Activated CD8-positive, alpha-beta memory T cell treated with anti-CD3 and anti-CD28 coated beads for 36 hours (primary cell): ENCODE results near the gene ESR1. TPM values are rescaled to one million over a fixed set of nuclear protein-coding genes. Genes with fewer than 3 reads are reported as not detected.

Experiments
- CTCF ChIA-PET: fragments of 350-600 bp; sonication (Branson Sonifier 250); formaldehyde crosslinking; loops from one replicate; lab custom pipeline; 2021; ENCODE audit warnings: antibody characterized with exemption; lab: Charles Lee
- POLR2A ChIA-PET: fragments of 350-600 bp; sonication (Branson Sonifier 250); formaldehyde crosslinking; loops from one replicate; lab custom pipeline; 2021; ENCODE audit warnings: antibody characterized with exemption; lab: Charles Lee
- total RNA-seq, 2 experiments: library from RNA; stranded (reverse); gene quantifications; one replicate each; pipeline ENCODE4 v1.2.3, GENCODE V29; 2021

ESR1 gene
- total RNA-seq, 2 experiments from 2014 or later = 0.02 to 0.15 TPM

DNA sequence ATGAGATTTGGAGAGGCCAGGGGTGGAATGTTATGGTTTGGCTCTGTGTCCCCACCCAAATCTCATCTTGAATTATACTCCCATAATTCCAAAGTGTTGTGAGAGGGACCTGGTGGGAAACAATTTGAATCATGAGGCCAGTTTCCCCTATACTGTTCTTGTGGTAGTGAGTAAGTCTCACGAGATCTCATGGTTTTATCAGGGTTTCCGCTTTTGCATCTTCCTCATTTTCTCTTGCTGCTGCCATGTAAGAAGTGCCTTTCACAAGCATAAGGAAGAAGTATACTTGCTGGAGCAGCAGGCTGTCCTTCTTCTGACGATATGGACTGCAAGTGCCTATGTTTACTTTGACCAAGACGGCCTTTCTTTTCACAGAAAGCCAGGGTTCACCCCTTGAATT lies 270.5 kb downstream of the ESR1 start:
- POLR2A ChIA-PET = no interaction called here
- CTCF ChIA-PET = no interaction called here

DNA sequence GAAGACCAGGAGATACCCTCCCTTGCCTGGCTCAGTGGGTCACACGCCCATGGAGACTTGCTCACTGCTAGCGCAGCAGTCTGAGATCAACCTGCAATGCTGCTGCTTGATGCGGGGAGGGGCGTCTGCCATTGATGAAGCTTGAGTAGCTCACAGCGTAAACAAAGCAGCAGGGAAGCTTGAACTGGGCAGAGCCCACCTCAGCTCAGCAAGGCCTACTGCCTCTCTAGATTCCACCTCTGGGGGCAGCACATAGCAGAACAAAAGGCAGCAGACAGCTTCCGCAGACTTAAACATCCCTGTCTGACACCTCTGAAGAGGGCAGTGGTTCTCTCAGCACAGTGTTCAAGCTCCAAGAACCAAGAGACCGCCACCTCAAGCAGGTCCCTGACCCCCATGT lies 271.3 kb downstream of the ESR1 start:
- CTCF ChIA-PET = no interaction called here

DNA sequence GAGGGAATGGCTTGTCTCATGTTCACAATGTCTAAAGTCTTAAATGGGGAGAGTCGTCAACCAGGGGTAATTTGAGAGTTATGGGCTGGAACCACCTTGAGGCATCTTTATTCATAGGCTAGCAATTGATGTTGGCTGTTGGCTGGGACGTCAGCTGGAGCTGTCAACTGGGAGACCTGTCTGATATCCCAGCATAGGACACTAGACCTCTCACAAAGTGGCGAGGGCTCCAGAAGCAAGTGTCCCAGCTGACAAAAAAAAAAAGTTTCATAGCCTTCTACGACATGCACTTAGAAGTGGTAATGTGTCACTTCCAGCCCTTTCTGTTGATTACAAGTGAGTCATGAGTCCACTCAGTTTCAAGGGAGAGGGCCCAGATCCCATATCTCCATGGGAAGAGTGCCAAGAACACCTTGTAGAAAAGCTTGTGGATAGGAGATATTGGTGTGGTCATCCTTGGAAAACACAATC lies 278.0 kb downstream of the ESR1 start:
- ChIA-PET POLR2A (no interaction called here), CTCF (no interaction called here)

More for the DNA sequence above, 271.3 kb downstream of the ESR1 start:
- POLR2A ChIA-PET = no interaction called here

DNA sequence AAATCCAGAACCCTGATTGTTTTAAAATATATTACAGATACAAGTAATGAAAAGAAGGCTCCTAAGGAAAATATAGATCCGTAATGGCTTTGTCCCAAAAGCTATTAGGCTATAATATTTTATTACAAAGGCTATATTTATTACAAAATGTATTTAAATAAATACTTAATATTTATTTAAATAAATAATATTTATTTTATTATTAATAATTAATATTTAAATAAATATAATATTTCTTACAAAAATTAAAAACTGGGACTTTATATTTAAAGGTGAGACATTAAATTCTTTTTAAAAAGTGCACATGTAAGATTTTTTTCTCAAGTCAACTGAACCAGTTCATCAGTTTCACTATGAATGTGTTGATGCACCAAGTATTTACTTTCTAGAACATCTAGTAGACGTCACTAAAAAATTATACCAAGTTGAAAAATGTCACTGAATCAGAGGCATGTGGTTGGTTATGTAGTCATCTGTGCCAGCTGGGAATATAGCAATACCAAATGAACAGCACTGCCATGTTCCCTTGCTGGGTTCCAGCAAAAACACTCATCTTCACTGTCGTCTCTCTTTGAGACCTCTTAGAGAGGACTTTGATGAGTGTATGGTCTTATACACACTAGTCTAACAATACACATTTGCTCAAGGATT lies 278.9 kb downstream of the ESR1 start:
- ChIA-PET CTCF (no interaction called here), POLR2A (no interaction called here)

DNA sequence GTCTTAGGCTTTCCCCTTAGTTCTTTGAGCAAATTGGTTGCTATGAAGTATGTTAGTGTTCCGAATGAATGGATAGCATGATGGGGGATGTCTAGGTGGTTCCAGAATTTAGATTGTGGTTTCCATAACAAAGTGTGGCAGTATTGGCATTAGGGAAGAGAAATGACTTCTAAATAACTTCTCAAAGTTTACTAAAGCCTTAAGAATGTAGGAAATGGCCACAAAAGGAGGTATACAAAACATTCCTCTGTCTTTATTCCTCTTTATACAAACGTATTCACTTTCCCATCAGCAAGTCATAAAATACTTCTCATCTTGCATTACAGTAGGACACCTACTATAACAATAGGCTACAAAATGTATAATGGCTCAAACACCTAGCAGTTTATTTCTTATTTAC lies 279.6 kb downstream of the ESR1 start:
- ChIA-PET POLR2A (no interaction called here), CTCF (no interaction called here)

DNA sequence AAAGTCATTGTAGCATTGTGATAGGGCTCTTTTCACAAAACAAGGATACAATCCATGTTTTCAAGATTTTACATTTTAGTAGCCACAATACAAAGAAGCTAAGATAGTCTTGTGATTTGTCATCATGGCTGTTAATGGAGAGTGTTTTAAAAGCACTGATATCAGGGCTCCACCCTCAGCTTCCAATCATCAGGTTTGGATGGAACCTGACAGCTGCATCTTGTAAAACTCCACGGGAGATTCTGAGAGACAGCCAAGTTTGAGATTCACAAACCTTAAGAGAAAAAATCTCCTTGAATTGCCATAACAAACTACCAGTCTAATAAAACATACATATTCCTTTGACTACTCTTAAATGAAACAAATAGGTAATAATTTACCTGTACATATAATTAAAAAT lies 280.2 kb downstream of the ESR1 start:
- ChIA-PET CTCF (interaction anchor here (0.6 kb wide), 1 partner anchor 353 kb away, joined by 3 read pairs; no protein-coding TSS in a partner anchor), POLR2A (no interaction called here)

DNA sequence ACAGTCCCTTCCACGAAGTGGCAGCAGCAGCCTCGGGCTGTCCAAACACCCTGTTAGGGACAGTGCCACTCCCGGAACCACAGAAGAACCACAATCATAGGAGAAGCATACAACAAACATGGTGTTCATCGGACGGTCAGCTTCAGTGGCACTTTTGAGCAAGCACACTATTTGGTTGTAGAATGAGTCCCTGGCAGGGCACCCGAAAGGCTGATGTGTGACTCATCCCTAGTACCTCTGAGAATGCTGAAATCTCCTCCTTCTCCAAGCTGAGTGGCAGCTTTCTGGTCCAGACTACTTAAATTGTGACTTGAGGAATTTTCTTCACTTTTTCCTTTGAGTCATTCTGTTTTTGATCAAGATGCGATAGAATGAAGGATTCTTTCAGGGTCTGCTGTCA lies 282.5 kb downstream of the ESR1 start:
- ChIA-PET POLR2A (no interaction called here), CTCF (no interaction called here)

DNA sequence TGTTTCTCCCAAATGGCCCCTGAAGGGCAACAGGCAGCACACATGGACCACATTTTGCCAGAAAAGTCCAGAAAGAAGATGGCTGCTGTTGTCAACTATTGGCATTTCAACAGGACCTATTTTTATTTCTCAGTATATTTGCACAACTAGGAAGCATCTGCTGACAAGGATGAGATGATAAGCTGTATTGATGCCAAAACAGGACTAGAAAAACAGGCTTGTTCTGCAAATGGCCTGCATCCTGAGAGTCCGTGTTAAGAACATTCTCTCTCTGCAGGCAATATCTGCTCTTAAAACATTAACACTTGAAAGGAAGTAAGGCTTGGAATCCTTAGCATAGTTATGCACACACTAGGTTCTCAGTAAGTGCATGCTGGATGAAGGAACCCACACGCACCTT lies 283.7 kb downstream of the ESR1 start:
- CTCF ChIA-PET = no interaction called here
- POLR2A ChIA-PET = no interaction called here

DNA sequence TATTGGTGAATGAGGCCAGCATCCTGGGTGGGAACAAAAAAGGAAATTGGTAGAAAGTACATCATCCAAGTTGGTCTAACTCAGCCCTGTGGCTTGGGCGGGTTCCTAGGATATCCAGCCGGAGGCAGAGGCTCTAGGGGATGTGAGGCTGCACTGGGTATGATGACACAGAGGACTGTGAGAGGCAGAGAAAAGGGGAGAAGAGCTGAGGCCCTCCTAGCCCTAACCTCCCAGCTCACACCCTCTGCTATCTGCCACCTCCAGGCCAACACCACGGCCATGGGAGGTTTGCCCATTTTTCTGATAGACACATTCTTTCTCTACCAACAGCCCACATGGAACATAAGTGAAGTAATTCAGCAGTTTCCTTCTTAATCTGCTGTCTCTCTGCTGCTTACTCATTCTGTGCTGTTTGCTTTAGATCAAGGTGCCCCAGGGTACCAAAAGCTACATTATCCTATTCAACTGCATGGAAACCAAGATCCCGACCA lies 284.4 kb downstream of the ESR1 start:
- ChIA-PET POLR2A (no interaction called here), CTCF (no interaction called here)

DNA sequence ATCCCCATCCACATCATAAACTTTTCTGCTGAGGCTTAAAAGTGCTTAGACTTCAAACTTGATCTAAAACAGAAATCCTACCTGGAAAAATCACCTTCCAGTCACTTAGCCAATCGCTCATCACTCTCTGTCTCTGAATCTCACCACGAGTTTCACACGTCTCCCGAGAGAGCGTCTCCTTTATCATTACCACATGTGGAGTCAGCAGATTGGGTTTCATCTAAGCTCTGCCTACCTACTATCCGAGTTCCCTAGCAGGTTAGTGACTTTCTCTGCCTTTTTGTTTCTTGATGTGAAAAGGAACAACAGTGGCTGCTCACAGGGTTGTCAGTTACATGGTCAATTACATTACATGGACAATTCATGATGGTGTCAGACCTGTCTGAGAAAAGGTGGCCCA lies 286.2 kb downstream of the ESR1 start:
- CTCF ChIA-PET = interaction anchor here (0.6 kb wide), 1 partner anchor 84 kb away, joined by 3 read pairs; no protein-coding TSS in a partner anchor

DNA sequence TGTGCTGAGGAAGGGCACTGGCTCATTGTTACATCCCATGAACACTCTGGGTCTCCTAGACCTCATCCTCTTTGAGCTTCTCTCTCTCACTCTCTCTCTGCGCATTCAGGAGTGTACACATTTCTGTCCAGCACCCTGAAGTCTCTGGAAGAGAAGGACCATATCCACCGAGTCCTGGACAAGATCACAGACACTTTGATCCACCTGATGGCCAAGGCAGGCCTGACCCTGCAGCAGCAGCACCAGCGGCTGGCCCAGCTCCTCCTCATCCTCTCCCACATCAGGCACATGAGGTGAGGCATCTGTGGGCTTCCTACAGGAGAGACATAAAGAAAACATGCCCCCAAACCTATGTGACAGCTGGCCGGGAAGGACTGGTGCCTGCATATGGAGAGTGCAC lies 286.8 kb downstream of the ESR1 start:
- ChIA-PET POLR2A (no interaction called here), CTCF (interaction anchor here (0.6 kb wide), 1 partner anchor 84 kb away, joined by 3 read pairs; no protein-coding TSS in a partner anchor)

More for the DNA sequence above, 286.2 kb downstream of the ESR1 start:
- POLR2A ChIA-PET = no interaction called here

DNA sequence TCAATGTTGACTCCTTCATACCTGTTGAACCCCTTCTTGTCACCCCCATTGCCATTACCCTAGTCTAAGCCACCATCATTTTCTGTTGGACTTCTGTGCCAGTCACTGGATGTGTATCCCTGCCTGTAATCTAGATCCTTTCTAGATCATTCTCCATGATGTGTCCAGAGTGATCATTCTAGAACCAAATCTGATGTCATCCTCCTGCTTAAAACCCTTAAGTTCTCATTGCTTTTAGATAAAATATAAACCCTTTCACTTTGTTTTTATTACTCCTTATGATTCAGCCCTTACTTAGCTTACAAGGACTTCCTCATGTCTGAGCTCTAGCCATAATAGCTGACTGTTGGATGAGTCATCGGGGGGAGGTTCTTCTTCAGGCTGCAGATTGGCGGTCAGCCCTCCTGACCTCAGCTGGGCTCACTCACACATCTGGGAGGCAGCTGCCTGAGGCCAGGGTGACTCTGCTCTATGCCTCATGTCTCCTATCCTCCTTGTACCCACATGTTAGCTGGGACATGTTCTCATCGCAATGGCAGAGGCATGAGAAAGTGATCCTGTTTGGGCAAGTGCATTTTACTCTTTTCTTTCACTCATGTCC lies 287.6 kb downstream of the ESR1 start:
- POLR2A ChIA-PET = no interaction called here
- CTCF ChIA-PET = no interaction called here

DNA sequence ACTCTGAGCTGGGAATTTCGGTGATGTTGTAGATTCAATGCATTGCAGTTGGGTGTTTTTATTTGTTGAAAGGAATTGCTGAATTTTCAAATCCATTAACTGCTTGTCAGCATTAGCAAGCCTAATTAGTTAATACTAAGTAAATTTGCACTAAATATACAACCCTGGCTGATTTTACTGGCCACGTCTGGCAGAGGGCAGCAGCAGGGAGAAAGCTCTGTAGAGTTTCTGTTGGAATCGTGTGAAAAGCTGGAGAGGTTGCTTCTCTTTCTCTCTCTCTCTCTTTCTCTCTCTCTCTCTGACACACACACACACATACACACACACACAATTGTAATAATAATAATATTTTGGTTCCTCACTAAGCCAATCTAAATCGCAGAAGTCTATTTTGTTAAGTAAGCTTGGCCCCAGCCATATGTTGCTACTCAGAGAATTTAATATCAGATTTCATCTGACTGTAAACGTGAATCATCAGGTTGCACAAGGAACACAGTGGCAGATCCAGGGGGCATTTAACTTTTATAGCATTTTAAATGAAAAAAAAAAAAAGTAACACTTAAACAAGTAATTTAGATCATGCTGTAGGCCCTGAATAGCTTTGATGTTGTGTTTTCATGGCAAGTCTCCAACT lies 289.5 kb downstream of the ESR1 start:
- CTCF ChIA-PET = no interaction called here
- POLR2A ChIA-PET = no interaction called here

DNA sequence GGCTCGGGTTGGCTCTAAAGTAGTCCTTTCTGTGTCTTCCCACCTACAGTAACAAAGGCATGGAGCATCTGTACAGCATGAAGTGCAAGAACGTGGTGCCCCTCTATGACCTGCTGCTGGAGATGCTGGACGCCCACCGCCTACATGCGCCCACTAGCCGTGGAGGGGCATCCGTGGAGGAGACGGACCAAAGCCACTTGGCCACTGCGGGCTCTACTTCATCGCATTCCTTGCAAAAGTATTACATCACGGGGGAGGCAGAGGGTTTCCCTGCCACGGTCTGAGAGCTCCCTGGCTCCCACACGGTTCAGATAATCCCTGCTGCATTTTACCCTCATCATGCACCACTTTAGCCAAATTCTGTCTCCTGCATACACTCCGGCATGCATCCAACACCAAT lies 291.2 kb downstream of the ESR1 start:
- ChIA-PET POLR2A (no interaction called here), CTCF (interaction anchor here (1.4 kb wide), 1 partner anchor 26 kb away, joined by 3 read pairs; no protein-coding TSS in a partner anchor)

DNA sequence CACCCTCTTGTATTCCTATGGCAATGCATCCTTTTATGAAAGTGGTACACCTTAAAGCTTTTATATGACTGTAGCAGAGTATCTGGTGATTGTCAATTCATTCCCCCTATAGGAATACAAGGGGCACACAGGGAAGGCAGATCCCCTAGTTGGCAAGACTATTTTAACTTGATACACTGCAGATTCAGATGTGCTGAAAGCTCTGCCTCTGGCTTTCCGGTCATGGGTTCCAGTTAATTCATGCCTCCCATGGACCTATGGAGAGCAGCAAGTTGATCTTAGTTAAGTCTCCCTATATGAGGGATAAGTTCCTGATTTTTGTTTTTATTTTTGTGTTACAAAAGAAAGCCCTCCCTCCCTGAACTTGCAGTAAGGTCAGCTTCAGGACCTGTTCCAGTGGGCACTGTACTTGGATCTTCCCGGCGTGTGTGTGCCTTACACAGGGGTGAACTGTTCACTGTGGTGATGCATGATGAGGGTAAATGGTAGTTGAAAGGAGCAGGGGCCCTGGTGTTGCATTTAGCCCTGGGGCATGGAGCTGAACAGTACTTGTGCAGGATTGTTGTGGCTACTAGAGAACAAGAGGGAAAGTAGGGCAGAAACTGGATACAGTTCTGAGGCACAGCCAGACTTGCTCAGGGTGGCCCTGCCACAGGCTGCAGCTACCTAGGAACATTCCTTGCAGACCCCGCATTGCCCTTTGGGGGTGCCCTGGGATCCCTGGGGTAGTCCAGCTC lies 292.1 kb downstream of the ESR1 start:
- ChIA-PET CTCF (interaction anchor here (1.4 kb wide), 1 partner anchor 25 kb away, joined by 3 read pairs; no protein-coding TSS in a partner anchor), POLR2A (no interaction called here)

DNA sequence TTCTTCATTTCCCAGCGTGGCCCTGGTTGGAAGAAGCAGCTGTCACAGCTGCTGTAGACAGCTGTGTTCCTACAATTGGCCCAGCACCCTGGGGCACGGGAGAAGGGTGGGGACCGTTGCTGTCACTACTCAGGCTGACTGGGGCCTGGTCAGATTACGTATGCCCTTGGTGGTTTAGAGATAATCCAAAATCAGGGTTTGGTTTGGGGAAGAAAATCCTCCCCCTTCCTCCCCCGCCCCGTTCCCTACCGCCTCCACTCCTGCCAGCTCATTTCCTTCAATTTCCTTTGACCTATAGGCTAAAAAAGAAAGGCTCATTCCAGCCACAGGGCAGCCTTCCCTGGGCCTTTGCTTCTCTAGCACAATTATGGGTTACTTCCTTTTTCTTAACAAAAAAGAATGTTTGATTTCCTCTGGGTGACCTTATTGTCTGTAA lies 292.7 kb downstream of the ESR1 start:
- ChIA-PET CTCF (interaction anchor here (1.4 kb wide), 1 partner anchor 24 kb away, joined by 3 read pairs; no protein-coding TSS in a partner anchor), POLR2A (no interaction called here)

DNA sequence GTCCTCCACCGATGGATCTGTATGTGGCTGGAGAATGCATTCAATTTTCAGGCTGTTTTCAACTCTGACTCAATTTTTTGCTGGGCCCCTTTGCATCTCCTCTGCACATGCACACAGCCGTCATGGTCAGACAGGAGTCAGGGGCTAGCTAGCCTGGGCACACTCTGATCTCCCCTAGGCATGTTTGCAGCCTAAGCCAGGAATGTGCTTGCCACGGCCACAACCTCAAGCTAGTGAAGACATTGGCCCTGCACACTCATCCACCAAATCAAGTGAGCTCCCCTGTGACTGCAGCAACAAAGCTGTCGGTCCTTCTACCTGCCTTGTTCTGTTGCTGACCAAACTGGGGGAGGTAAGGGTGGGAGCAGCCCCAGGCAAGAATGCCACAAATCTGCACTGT lies 300.5 kb downstream of the ESR1 start:
- CTCF ChIA-PET = no interaction called here

DNA sequence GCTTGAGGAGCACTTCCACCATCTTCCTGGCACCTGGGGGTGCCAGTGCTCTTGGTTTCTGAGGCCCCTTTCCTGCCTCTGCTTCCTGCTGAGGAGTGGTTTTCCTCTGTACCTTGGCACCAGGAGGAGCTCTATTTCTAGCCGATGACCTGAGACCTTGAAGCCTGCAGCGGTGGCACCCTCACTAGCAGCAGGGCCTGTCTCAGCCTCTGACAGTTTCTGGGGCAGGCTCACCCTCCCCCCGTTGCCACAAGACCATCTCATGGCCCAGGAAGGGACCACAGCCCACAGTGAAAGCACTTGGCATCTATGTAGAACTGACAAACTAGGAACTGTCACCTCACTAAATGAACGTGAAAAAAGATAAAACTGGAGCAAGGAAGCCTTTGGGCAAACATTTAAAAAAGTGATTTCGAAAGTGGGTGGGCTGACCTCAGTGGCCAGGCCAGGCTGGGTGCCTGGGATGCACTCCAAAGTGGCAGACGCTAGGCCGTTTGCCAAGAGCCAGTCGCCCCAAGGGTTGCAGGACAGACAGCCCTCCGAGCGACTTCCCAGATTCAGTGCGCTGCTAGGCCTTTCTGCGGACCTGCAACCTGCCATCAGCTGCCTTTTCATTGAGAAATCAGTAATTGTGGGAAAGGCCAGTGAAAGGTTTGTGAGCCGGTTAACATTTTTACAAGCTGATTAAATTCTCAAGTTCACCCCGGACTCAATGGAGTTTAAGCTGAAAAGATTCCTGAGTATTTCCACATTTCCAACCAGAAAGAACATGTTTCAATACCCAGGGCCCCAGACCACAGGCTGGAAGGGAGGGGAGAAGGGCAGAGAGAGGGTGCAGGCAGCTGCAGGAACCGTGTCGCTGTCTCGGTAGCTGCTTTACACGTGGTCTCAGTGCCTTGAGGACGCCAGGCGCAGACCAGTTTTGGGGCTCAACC lies 303.7 kb downstream of the ESR1 start:
- CTCF ChIA-PET = interaction anchor here (1.2 kb wide), 1 partner anchor 14 kb away, joined by 5 read pairs; no protein-coding TSS in a partner anchor
- POLR2A ChIA-PET = no interaction called here

More for the DNA sequence above, 300.5 kb downstream of the ESR1 start:
- POLR2A ChIA-PET = no interaction called here
